DND-41 (cell line): ENCODE data around the gene NTMT1.
A peak's percentile ranks its signal among the peaks of the same experiment; 100 is the strongest.

Experiments used
- ATAC-seq: fragments of 200-7000 bp; cut with Tn5 transposase; 3 replicates; pipeline ENCODE4 v1.9.1; 2021; ENCODE audit warnings: low read depth; ENCODE audit not compliant: insufficient read depth
- DNase-seq: peaks from one replicate; pipeline ENCODE4 v3.0.0-alpha.2; 2020
- H2AFZ ChIP-seq: 2 replicates; pipeline ENCODE4 v1.6.0; 2012; ENCODE audit warnings: low read depth, low read length
- H3K27ac ChIP-seq: 2 replicates; pipeline ENCODE4 v1.5.1; 2012; ENCODE audit warnings: low read length, inconsistent platforms
- H3K27me3 ChIP-seq: fragments of 200-600 bp; sonication (generic); 2 replicates; pipeline ENCODE4 v1.6.0; 2012; ENCODE audit warnings: low read length, mild to moderate bottlenecking, inconsistent platforms; ENCODE audit not compliant: insufficient read depth, poor library complexity
- H3K36me3 ChIP-seq: 2 replicates; pipeline ENCODE4 v1.5.1; 2012; ENCODE audit warnings: low read length, inconsistent platforms; ENCODE audit not compliant: insufficient read depth
- H3K4me1 ChIP-seq: 2 replicates; pipeline ENCODE4 v1.5.1; 2012; ENCODE audit warnings: mild to moderate bottlenecking, low read length; ENCODE audit not compliant: insufficient read depth
- H3K4me2 ChIP-seq: 2 replicates; pipeline ENCODE4 v1.6.0; 2012; ENCODE audit warnings: mild to moderate bottlenecking, moderate library complexity, low read length, inconsistent platforms; ENCODE audit not compliant: insufficient read depth
- H3K4me3 ChIP-seq, 2 experiments: fragments of 200-600 bp in 1 of 2; shearing (Covaris generic) in 1 of 2; 2 replicates each; pipeline ENCODE4 v1.5.1; 2012 to 2016; ENCODE audit warnings: inconsistent platforms in 2 of 2, low read length in 2 of 2, mild to moderate bottlenecking in 2 of 2, low read depth in 1 of 2, moderate library complexity in 1 of 2
- H3K79me2 ChIP-seq: 2 replicates; pipeline ENCODE4 v1.6.0; 2012; ENCODE audit warnings: low read length, inconsistent platforms; ENCODE audit not compliant: insufficient read depth
- H3K9ac ChIP-seq: 2 replicates; pipeline ENCODE4 v1.6.0; 2012; ENCODE audit warnings: low read depth, mild to moderate bottlenecking, inconsistent platforms, low read length, moderate library complexity
- H3K9me3 ChIP-seq: 2 replicates; pipeline ENCODE4 v1.5.1; 2012; ENCODE audit warnings: low read length, moderate library complexity, mild to moderate bottlenecking, inconsistent platforms; ENCODE audit not compliant: insufficient read depth, severe bottlenecking
- H4K20me1 ChIP-seq: 2 replicates; pipeline ENCODE4 v1.6.0; 2012; ENCODE audit warnings: low read length; ENCODE audit not compliant: insufficient read depth
- CTCF ChIP-seq: IDR thresholded peaks from 2 replicates; pipeline ENCODE4 v1.5.1; 2012; ENCODE audit warnings: borderline replicate concordance, low read length, moderate library complexity, mild to moderate bottlenecking; ENCODE audit not compliant: poor library complexity, severe bottlenecking; ENCODE audit errors: extremely low read depth
- EZH2 ChIP-seq: IDR thresholded peaks from 3 replicates; pipeline ENCODE4 v1.6.1; 2012; ENCODE audit warnings: borderline replicate concordance, low read depth, mild to moderate bottlenecking, moderate library complexity, low read length, inconsistent platforms; ENCODE audit not compliant: severe bottlenecking

NTMT1 gene

GRCh38 chr9:129623331-129623730 lies 2.6 kb upstream of the NTMT1 start:
- no peaks in the 10 kb centered on the region for H3K9me3 ChIP-seq
- H3K27ac ChIP-seq: no peak overlapping the region
- H3K4me3 ChIP-seq: no peak overlapping the region
- no peak for TF ChIP-seq CTCF
- TF ChIP-seq EZH2: no peak
- peaks cover 12% of the 10 kb centered on the region for H3K36me3 ChIP-seq
- H3K79me2 ChIP-seq: peaks cover 24% of the 10 kb centered on the region
- ATAC-seq (no peak), DNase-seq (no peak)
- H4K20me1 ChIP-seq: peaks cover 21% of the 10 kb centered on the region
- peaks cover 49% of the 10 kb centered on the region for H3K4me1 ChIP-seq
- H3K9ac ChIP-seq: no peak overlapping the region
- no peak overlapping the region for H3K4me2 ChIP-seq
- H3K27me3 ChIP-seq: peaks cover 25% of the 10 kb centered on the region
- H2AFZ ChIP-seq: no peak overlapping the region

- Histone ChIP-seq H3K79me2 (peaks cover 33% of the 10 kb centered on the region), H3K27ac (no peak overlapping the region), H3K9me3 (no peaks in the 10 kb centered on the region), H3K4me1 (peaks cover 54% of the 10 kb centered on the region), H2AFZ (peak overlapping the region; percentile 74), H3K36me3 (peaks cover 14% of the 10 kb centered on the region), H3K4me2 (no peak overlapping the region), H3K4me3 (no peak overlapping the region), H3K9ac (no peak overlapping the region), H4K20me1 (peaks cover 30% of the 10 kb centered on the region), H3K27me3 (peaks cover 22% of the 10 kb centered on the region)
- no peak for TF ChIP-seq EZH2
- TF ChIP-seq CTCF: peak; percentile 80
- DNase-seq: peak; percentile 76
- peak; percentile 55 for ATAC-seq
Measured at GRCh38 chr9:129624168-129624759, 1.7 kb upstream of the NTMT1 start.

- H3K9me3 ChIP-seq: no peaks in the 10 kb centered on the region
- H2AFZ ChIP-seq: 0 out of 2 replicates have a peak overlapping the region, but pooled peaks have one; percentile 38
- TF ChIP-seq CTCF: no peak
- no peak for TF ChIP-seq EZH2
- ATAC-seq (no peak), DNase-seq (no peak)
- H3K36me3 ChIP-seq: peaks cover 14% of the 10 kb centered on the region
- peak overlapping the region in 1 of 2 experiments; percentile 98; a peak in 2 of 4 replicates for H3K4me3 ChIP-seq
- peaks cover 40% of the 10 kb centered on the region for H3K79me2 ChIP-seq
- H3K4me2 ChIP-seq: peak overlapping the region; percentile 98
- H3K27me3 ChIP-seq: peaks cover 15% of the 10 kb centered on the region
- peaks cover 37% of the 10 kb centered on the region for H4K20me1 ChIP-seq
- peak overlapping the region; percentile 92 for H3K9ac ChIP-seq
- no peak overlapping the region for H3K27ac ChIP-seq
- peaks cover 56% of the 10 kb centered on the region for H3K4me1 ChIP-seq
Measured at GRCh38 chr9:129624947-129625346, 1.0 kb upstream of the NTMT1 start.
